Progenitor cell of endocrine pancreas (in vitro differentiated cells): ENCODE measurements around the gene PLEK2. TPM values are rescaled to one million over a fixed set of nuclear protein-coding genes. Genes with fewer than 3 reads are reported as not detected.

Experiments
- DNase-seq: peaks from one replicate; pipeline ENCODE4 v3.0.0; 2021; ENCODE audit warnings: low spot score; ENCODE audit not compliant: unreplicated experiment
- H3K27ac Mint-ChIP-seq: 2 replicates; pipeline ENCODE4 v1.8.0; 2021; ENCODE audit warnings: mild to moderate bottlenecking, moderate library complexity, mixed read lengths
- H3K27me3 Mint-ChIP-seq: 2 replicates; pipeline ENCODE4 v1.8.0; 2021; ENCODE audit warnings: mixed read lengths
- H3K36me3 Mint-ChIP-seq: 2 replicates; pipeline ENCODE4 v1.8.0; 2022; ENCODE audit warnings: mixed read lengths; ENCODE audit not compliant: insufficient read depth
- H3K4me1 Mint-ChIP-seq: 2 replicates; pipeline ENCODE4 v1.8.0; 2021; ENCODE audit warnings: low read depth, mixed read lengths
- H3K4me3 Mint-ChIP-seq: 2 replicates; pipeline ENCODE4 v1.8.0; 2021; ENCODE audit warnings: low read depth, mild to moderate bottlenecking, moderate library complexity, mixed read lengths
- H3K9me3 Mint-ChIP-seq: 2 replicates; pipeline ENCODE4 v1.8.0; 2021; ENCODE audit warnings: low read depth, mixed read lengths
- long read RNA-seq: library from polyadenylated mRNA; unstranded; transcript quantifications from one replicate; pipeline ENCODE4 v2.0.0, GENCODE V29; 2020
- total RNA-seq: library from RNA; stranded (reverse); gene quantifications from 2 replicates; pipeline ENCODE4 v1.2.1, GENCODE V29; 2021
- TF ChIP-seq, protein P1 (sequence below): fragments of 200-600 bp; sonication (generic); IDR thresholded peaks from one replicate; pipeline ENCODE4 v1.5.0; 2021; ENCODE audit warnings: antibody characterized with exemption, mild to moderate bottlenecking; ENCODE audit not compliant: unreplicated experiment

The PLEK2 gene
- 0.67 and 0.89 TPM in 2 replicates for total RNA-seq
- long read RNA-seq, partial matches to known transcripts: 0 of 3 reads
- long read RNA-seq, other reads (novel, unspliced or antisense): 3 of 3 reads

DNA sequence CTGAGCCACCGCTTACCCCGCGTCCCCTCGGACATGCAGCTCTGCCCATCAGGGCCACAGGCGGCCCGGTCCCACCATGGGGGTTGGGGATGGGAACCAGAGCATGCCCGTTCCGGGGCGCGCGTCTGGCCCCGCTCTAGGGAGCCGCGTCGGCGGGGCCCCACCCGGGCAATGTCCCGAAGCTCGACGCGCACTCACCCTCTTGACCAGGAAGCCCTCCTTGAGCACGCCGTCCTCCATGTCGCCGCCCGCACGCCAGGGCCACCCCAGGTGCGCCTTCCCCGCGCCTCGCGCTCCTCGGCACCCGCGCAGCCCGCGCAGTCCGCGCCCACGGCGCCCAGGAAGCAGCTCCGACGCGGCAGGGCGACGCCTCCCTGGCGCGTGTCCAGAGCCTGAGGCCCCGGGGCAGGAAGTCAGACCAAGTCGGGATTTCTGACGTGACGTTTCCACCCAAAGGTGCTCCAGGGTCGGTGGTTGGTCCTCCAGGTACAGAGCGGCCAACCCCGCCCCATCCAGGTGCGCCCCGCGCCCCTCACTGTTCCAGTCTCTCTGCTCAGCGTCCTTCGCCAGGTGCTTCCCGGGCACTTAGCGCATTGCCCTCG lies at the start of gene PLEK2:
TSS of gene PLEK2 (minus strand) at position 346 of the 602 bp plus-strand sequence. CDS start at position 240, 106 bp downstream.
- H3K27me3 Mint-ChIP-seq: no peaks in the 10 kb centered on the region
- peaks cover 2% of the 10 kb centered on the region for H3K4me1 Mint-ChIP-seq
- TF ChIP-seq, protein P1, sequence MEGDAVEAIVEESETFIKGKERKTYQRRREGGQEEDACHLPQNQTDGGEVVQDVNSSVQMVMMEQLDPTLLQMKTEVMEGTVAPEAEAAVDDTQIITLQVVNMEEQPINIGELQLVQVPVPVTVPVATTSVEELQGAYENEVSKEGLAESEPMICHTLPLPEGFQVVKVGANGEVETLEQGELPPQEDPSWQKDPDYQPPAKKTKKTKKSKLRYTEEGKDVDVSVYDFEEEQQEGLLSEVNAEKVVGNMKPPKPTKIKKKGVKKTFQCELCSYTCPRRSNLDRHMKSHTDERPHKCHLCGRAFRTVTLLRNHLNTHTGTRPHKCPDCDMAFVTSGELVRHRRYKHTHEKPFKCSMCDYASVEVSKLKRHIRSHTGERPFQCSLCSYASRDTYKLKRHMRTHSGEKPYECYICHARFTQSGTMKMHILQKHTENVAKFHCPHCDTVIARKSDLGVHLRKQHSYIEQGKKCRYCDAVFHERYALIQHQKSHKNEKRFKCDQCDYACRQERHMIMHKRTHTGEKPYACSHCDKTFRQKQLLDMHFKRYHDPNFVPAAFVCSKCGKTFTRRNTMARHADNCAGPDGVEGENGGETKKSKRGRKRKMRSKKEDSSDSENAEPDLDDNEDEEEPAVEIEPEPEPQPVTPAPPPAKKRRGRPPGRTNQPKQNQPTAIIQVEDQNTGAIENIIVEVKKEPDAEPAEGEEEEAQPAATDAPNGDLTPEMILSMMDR: no peak
- H3K9me3 Mint-ChIP-seq: no peaks in the 10 kb centered on the region
- no peak within 1 kb of the TSS for H3K27ac Mint-ChIP-seq
- no peaks in the 10 kb centered on the region for H3K36me3 Mint-ChIP-seq
- no peak within 1 kb of the TSS for H3K4me3 Mint-ChIP-seq
- no peak for DNase-seq

DNA sequence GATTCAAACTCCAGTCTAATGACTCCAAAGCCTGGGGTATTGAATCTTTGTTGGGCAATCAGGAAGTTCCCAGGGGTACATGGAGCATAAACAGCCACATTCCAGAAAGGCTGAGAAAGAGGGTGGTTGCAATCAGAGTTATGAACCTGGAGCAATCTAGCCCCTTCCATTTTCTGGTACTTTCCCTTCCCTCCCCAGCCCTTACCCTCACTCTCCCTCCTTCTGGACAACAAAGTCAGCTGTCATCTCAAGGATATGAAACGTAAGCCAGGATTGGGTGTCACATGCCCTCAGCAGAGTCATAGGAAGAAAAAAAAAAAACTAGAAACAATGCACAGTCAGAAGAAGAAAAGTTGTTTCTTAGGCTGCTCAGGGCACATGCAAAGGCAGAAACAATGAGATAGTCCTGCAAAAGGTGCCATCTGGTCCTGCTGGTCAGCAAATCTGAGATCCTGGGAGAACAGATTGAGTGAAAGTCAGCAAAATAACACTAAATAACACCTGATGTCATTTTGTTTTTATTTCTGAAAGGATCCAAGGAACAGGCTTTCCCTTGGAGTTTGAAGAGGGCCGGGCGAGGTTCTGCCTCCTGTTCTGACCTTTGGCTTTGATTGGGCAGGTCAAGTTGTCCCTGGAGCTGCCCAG lies 49.5 kb upstream of the PLEK2 start:
- peak overlapping the region; percentile 6 for H3K27ac Mint-ChIP-seq
- TF ChIP-seq, protein P1: no peak
- peaks cover 26% of the 10 kb centered on the region for H3K27me3 Mint-ChIP-seq
- no peak overlapping the region for H3K4me3 Mint-ChIP-seq
- H3K9me3 Mint-ChIP-seq: no peaks in the 10 kb centered on the region
- no peaks in the 10 kb centered on the region for H3K36me3 Mint-ChIP-seq
- no peak for DNase-seq
- H3K4me1 Mint-ChIP-seq: peaks cover 3% of the 10 kb centered on the region

DNA sequence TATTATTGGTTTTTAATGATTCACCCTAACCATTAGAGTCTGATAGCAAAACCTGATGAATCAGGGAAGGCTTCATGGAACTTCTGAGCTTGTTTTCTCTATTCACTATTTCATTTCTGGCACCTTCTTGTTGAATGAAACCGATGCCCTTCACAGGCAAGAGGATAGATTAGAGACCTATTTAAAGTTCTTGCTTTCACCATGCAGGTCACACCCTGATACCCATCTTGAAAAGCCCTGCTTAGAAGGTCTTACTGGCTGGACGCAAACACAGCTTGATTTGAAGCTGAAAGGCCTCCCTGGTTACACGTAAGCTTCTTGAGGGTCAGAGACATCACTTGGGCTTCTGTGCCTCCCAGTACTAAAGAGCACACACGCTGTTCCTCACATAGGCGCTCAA lies 47.4 kb upstream of the PLEK2 start:
- no peak overlapping the region for H3K27ac Mint-ChIP-seq
- H3K4me3 Mint-ChIP-seq: no peak overlapping the region
- TF ChIP-seq, protein P1: no peak
- no peak for DNase-seq
- H3K36me3 Mint-ChIP-seq: no peaks in the 10 kb centered on the region
- peaks cover 7% of the 10 kb centered on the region for H3K27me3 Mint-ChIP-seq
- no peaks in the 10 kb centered on the region for H3K9me3 Mint-ChIP-seq
- peaks cover 6% of the 10 kb centered on the region for H3K4me1 Mint-ChIP-seq

DNA sequence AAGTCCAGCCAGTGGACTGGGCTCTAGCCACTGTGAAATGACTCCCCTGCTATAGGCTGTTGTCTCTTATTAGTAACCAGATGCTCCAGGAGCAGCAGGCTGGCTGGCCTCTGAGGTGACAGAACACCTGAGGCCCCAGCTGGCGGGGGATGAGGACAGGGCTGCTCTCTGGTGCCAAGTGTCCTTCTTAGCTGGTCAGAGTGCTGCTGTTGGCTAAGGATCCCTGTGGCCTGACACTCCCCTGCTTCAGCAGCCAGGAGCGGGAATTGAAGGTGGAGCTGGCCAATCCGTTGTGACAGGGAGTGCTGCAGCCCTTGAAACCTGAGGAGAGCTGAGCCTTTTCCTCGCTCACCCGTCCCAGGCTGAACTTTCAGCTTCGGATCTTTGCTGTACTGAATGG lies 45.8 kb upstream of the PLEK2 start:
- Mint-ChIP-seq H3K36me3 (no peaks in the 10 kb centered on the region), H3K27me3 (peaks cover 4% of the 10 kb centered on the region), H3K4me1 (peaks cover 6% of the 10 kb centered on the region), H3K27ac (peak overlapping the region; percentile 59), H3K9me3 (no peaks in the 10 kb centered on the region), H3K4me3 (no peak overlapping the region)
- DNase-seq: no peak
- TF ChIP-seq, protein P1: no peak

GRCh38 chr14:67456732-67457131 lies 44.8 kb upstream of the PLEK2 start:
- peaks cover under 1% of the 10 kb centered on the region for H3K27me3 Mint-ChIP-seq
- DNase-seq: no peak
- no peaks in the 10 kb centered on the region for H3K9me3 Mint-ChIP-seq
- no peak overlapping the region for H3K4me3 Mint-ChIP-seq
- H3K36me3 Mint-ChIP-seq: no peaks in the 10 kb centered on the region
- H3K4me1 Mint-ChIP-seq: peaks cover 6% of the 10 kb centered on the region
- no peak overlapping the region for H3K27ac Mint-ChIP-seq
- TF ChIP-seq, protein P1: no peak
